MCF 10A (cell line): Measurements from ENCODE around the gene FAM131C. TPM values are rescaled to one million over a fixed set of nuclear protein-coding genes. Genes with fewer than 3 reads are reported as not detected.
"Not testable (repeated sequence)": the region's sequence is repeated elsewhere in the genome, so short reads cannot be mapped to it uniquely, and the experiment has no call there.

ENCODE experiments used
- BruUV-seq: library from RNA; stranded (reverse); fragments of 400-500 nt; replicated peaks from 2 replicates; lab custom pipeline; 2021; lab: Mats Ljungman, UMichigan
- CTCF ChIA-PET: fragments of 300-600 bp; sonication (Branson Sonifier 250); formaldehyde crosslinking; extraction: SDS; loops from one replicate; lab custom pipeline; 2021; ENCODE audit warnings: antibody characterized with exemption, inconsistent platforms; lab: Yijun Ruan, JAX
- POLR2A ChIA-PET: fragments of 300-600, 350-650 bp; sonication (Branson Sonifier 250); formaldehyde crosslinking; extraction: SDS; loops from one replicate; lab custom pipeline; 2020; ENCODE audit warnings: antibody characterized with exemption, inconsistent platforms; lab: Yijun Ruan, JAX
- DNase-seq: peaks from one replicate; pipeline ENCODE4 v3.0.0-alpha.2; 2018; ENCODE audit not compliant: unreplicated experiment
- H3K27ac Mint-ChIP-seq: one replicate; pipeline ENCODE4 v1.8.0; 2022; ENCODE audit warnings: mild to moderate bottlenecking, low read depth, mixed read lengths; ENCODE audit not compliant: unreplicated experiment
- H3K27me3 Mint-ChIP-seq: one replicate; pipeline ENCODE4 v1.8.0; 2022; ENCODE audit warnings: mixed read lengths; ENCODE audit not compliant: insufficient read depth, unreplicated experiment
- H3K36me3 Mint-ChIP-seq: one replicate; pipeline ENCODE4 v1.8.0; 2022; ENCODE audit warnings: mild to moderate bottlenecking, moderate library complexity, mixed read lengths; ENCODE audit not compliant: insufficient read depth, unreplicated experiment
- H3K4me1 Mint-ChIP-seq: one replicate; pipeline ENCODE4 v1.8.0; 2022; ENCODE audit warnings: mixed read lengths; ENCODE audit not compliant: insufficient read depth, unreplicated experiment
- H3K4me3 Mint-ChIP-seq: one replicate; pipeline ENCODE4 v1.8.0; 2022; ENCODE audit warnings: mild to moderate bottlenecking, moderate library complexity, mixed read lengths; ENCODE audit not compliant: unreplicated experiment
- H3K9me3 Mint-ChIP-seq: one replicate; pipeline ENCODE4 v1.8.0; 2022; ENCODE audit warnings: mixed read lengths; ENCODE audit not compliant: unreplicated experiment
- intact Hi-C: fragments of 100-400 bp; cut with micrococcal nuclease; formaldehyde crosslinking; loops from 2 replicates; pipeline ENCODE4 v1.14.1; 2022
- total RNA-seq: library from RNA; stranded (reverse); gene quantifications from 2 replicates; pipeline ENCODE4 v1.2.3, GENCODE V29; 2022
- TF ChIP-seq, protein P1 (sequence below): fragments of 200-600 bp; IDR thresholded peaks from one replicate; pipeline ENCODE4 v1.8.0; 2022; ENCODE audit warnings: antibody characterized with exemption, mild to moderate bottlenecking; ENCODE audit not compliant: unreplicated experiment

The FAM131C gene
- total RNA-seq, 1 experiment from 2014 or later: not detected

DNA sequence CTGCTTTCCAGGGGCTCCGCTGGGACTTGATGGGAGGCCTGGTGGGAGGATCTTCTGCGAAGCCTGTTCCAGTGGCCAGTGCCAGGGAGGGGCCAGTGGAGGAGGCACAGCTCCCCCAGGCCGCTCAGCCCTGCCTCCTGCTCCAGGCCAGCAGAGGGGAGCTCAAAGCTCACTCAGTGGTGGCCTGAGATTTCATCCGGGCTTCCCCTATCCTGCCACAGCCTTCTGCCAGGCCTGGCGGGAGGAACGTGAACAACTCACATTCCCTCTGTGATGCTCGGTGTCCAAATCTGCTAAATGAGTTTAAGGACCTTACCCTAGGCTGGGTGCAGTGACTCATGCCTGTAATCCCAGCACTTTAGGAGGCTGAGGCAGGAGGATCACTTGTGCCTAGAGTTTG, 26.6 kb downstream of the FAM131C start:
- Mint-ChIP-seq H3K36me3 (no peaks in the 10 kb centered on the region), H3K4me3 (no peak overlapping the region), H3K27me3 (peaks cover 6% of the 10 kb centered on the region), H3K27ac (no peak overlapping the region), H3K4me1 (no peaks in the 10 kb centered on the region), H3K9me3 (no peaks in the 10 kb centered on the region)
- TF ChIP-seq, protein P1, sequence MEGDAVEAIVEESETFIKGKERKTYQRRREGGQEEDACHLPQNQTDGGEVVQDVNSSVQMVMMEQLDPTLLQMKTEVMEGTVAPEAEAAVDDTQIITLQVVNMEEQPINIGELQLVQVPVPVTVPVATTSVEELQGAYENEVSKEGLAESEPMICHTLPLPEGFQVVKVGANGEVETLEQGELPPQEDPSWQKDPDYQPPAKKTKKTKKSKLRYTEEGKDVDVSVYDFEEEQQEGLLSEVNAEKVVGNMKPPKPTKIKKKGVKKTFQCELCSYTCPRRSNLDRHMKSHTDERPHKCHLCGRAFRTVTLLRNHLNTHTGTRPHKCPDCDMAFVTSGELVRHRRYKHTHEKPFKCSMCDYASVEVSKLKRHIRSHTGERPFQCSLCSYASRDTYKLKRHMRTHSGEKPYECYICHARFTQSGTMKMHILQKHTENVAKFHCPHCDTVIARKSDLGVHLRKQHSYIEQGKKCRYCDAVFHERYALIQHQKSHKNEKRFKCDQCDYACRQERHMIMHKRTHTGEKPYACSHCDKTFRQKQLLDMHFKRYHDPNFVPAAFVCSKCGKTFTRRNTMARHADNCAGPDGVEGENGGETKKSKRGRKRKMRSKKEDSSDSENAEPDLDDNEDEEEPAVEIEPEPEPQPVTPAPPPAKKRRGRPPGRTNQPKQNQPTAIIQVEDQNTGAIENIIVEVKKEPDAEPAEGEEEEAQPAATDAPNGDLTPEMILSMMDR: no peak
- BruUV-seq: no TSS peak
- CTCF ChIA-PET: interaction anchor here (0.6 to 1.7 kb wide), 2 partner anchors 9 to 436 kb away, joined by 3 to 9 read pairs; no protein-coding TSS in a partner anchor
- intact Hi-C loops: no loop called here
- DNase-seq: no peak
- POLR2A ChIA-PET: no interaction called here

DNA sequence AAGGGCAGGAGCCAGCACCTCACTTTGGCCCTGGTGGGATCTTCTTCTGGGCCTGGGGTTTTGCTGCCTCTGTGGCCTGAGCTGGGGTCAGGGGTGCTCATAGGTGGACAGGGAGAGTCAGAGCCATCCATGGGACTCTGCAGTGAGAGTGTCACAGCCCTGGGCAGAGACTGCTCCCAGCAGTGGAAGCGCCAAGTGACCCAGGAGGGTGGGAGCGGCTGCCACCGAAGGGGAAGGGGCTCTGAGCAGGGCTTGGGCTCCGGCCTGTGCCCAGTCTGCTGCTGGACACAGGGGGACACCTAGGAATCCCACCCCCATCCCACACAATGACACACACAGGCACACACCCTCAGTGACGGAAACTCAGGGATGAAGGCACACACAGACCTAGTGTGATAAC, 29.5 kb downstream of the FAM131C start:
- DNase-seq: no peak
- no TSS peak for BruUV-seq
- TF ChIP-seq, protein P1: no peak
- POLR2A ChIA-PET: no interaction called here
- H3K4me1 Mint-ChIP-seq: no peaks in the 10 kb centered on the region
- no peak overlapping the region for H3K4me3 Mint-ChIP-seq
- intact Hi-C loops: no loop called here
- H3K27ac Mint-ChIP-seq: no peak overlapping the region
- no peaks in the 10 kb centered on the region for H3K9me3 Mint-ChIP-seq
- CTCF ChIA-PET: interaction anchor here (0.6 kb wide), 2 partner anchors 12 to 32 kb away, joined by 3 read pairs; no protein-coding TSS in a partner anchor
- peaks cover 14% of the 10 kb centered on the region for H3K27me3 Mint-ChIP-seq
- no peaks in the 10 kb centered on the region for H3K36me3 Mint-ChIP-seq

- H3K9me3 Mint-ChIP-seq: no peaks in the 10 kb centered on the region
- TF ChIP-seq, protein P1: no peak
- intact Hi-C loops: no loop called here
- no peaks in the 10 kb centered on the region for H3K4me1 Mint-ChIP-seq
- H3K36me3 Mint-ChIP-seq: no peaks in the 10 kb centered on the region
- CTCF ChIA-PET: interaction anchor here (0.6 kb wide), 2 partner anchors 13 to 32 kb away, joined by 3 read pairs; no protein-coding TSS in a partner anchor
- H3K27me3 Mint-ChIP-seq: peaks cover 14% of the 10 kb centered on the region
- BruUV-seq: no TSS peak
- DNase-seq: no peak
- H3K27ac Mint-ChIP-seq: no peak within 1 kb of the TSS
- H3K4me3 Mint-ChIP-seq: no peak within 1 kb of the TSS
- POLR2A ChIA-PET: no interaction called here
Observed at GRCh38 chr1:16043521-16043920, 29.9 kb downstream of the FAM131C start, which contains the start of gene CLCNKB. Gene CLCNKB, plus strand, starts transcription at chr1:16043782. Its CDS starts 711 bp downstream, at chr1:16044493.

- POLR2A ChIA-PET, H3K27ac Mint-ChIP-seq, BruUV-seq, CTCF ChIA-PET, intact Hi-C loops, H3K36me3 Mint-ChIP-seq, DNase-seq, H3K4me3 Mint-ChIP-seq, H3K9me3 Mint-ChIP-seq, H3K4me1 Mint-ChIP-seq: not testable (repeated sequence)
- peaks cover 14% of the 10 kb centered on the region for H3K27me3 Mint-ChIP-seq
Observed at GRCh38 chr1:16042654-16043053, 30.8 kb downstream of the FAM131C start.
